Measurements from ENCODE around the gene XYLT1.

Gene XYLT1

DNA sequence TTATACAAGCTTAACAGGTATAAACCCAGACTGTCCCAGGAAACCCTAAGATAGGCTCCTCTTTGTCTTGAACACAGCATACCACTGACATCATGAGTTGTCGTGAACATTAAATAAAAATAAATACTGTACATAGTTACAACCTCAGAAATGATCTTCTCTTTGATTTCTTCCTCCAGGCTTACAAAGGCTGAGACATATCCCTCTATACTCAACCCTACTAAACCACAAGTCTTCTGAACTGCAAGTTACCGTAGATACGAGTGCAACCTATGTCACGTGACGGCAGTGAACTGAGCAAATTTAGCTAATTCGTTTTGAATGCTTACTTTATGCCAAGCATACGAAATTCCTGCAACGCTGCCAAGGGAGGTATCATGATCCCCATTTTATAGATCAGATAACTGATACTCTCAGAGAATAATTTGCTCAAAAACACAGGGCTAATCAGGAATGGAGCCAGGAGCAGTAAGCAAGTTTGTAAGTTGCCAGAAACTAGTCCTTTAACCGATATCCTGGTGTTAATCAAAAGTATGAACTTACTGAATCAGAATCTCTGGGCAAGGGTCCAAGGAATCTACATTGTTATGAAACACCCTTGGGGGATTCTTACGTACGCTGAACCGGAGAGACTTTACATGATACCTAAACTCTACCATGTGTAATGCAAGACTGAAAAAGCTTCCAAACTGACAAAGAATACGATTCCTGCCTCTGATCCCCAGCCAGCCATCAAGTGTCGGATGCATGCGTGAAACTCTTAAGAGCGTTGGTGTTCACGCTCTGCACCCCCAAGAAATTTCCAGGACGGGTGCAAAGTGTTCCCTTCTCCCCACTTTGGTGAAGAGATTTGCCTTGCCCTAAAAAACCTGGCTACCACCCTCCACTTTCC lies 106.2 kb downstream of the XYLT1 start (continued):
- no peak for TF ChIP-seq ZNF664 (tag by site-specific recombination; IDR thresholded peaks at IDR 0.05)
- no peak for TF ChIP-seq SETDB1 (IDR thresholded peaks at IDR 0.05; ENCODE audit: insufficient read length, low read length)

DNA sequence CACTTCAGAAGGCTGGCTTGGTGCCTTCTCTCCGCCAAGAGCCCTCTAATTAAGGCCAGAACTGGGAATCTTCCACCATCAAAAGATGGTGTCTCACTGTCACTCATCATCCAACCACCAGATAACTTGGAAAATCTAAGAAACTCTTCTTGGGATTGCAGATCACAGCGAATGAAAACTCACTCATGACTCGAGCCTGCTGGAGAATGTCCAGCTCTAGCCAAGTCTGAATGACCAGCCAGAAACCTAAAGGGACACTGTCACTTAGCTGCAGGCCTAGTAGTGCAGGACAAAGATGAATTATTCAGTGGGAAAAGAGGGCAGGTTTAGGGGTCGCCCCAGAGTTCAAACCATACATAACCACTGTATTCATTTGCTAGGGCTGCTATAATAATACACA lies 107.8 kb downstream of the XYLT1 start:
- H3K4me1 ChIP-seq (ENCODE audit: control insufficient read depth, insufficient read depth, low read length) = no peaks in the 10 kb centered on the region
- H3K27ac ChIP-seq (ENCODE audit: extremely low read depth, low read depth, low read length) = no peak overlapping the region
- H3K9me3 ChIP-seq (ENCODE audit: control insufficient read depth, insufficient read depth, low read depth, low read length) = no peaks in the 10 kb centered on the region
- no peak overlapping the region for H3K4me3 ChIP-seq (ENCODE audit: low read depth, low read length)
- TF ChIP-seq ZNF335 (tag by site-specific recombination; conservative IDR thresholded peaks at IDR 0.05) (no peak), ZNF214 (tag by site-specific recombination; IDR thresholded peaks at IDR 0.05; ENCODE audit: borderline replicate concordance) (no peak)
- no peaks in the 10 kb centered on the region for H3K36me3 ChIP-seq (ENCODE audit: control insufficient read depth in 2 of 2, insufficient read depth in 1 of 2, low read length in 2 of 2)
- CTCF ChIA-PET = no interaction called here
- POLR2A ChIA-PET = no interaction called here

DNA sequence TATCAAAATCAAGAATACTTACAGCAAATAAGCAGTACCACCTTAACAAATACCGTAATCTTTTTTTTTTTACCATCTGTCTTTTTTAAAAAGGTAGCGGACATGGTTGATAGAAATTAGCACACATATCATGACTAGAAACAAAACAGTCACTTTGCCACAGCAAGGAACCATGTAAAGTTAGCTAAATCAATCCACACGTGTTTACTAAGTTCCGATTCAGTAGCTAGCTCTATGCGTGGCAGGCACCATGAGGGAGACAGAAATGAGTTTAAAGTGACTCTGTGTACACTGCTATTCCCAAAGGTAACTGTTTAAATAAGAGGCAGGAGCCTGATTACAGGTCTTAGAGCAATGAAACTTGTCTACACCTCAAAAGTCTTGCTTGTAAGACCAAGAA lies 108.6 kb downstream of the XYLT1 start:
- H3K4me3 ChIP-seq (ENCODE audit: low read depth, low read length) = no peak overlapping the region
- ChIA-PET CTCF (no interaction called here), POLR2A (no interaction called here)
- no peak overlapping the region for H3K27ac ChIP-seq (ENCODE audit: extremely low read depth, low read depth, low read length)
- H3K4me1 ChIP-seq (ENCODE audit: control insufficient read depth, insufficient read depth, low read length) = no peaks in the 10 kb centered on the region
- H3K36me3 ChIP-seq (ENCODE audit: control insufficient read depth in 2 of 2, insufficient read depth in 1 of 2, low read length in 2 of 2) = no peaks in the 10 kb centered on the region
- TF ChIP-seq ZNF311 (tag by site-specific recombination; IDR thresholded peaks at IDR 0.05; ENCODE audit: borderline replicate concordance) = no peak
- no peaks in the 10 kb centered on the region for H3K9me3 ChIP-seq (ENCODE audit: control insufficient read depth, insufficient read depth, low read depth, low read length)

DNA sequence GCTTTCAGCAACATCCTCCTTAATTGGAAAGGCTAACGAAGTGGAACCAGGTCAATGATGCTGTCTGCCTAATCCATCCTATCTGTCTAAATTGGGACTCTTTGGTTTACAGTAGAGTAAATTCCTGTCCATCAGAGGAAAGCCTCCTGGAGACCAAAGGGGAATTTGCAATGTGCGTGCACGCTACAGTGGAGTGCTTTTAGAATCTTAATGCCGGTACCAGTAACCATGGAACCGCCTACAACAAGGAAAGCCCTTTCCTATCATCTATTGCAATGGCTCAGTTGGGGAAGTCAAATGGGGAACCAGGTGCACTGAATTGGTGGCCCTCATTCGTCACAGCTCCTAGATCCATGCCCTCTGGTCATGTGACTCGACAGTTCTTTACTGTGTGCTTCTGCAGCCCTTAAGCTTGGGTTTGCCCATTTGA lies 110.1 kb downstream of the XYLT1 start:
- H3K9me3 ChIP-seq (ENCODE audit: control insufficient read depth, insufficient read depth, low read depth, low read length) = no peaks in the 10 kb centered on the region
- H3K4me1 ChIP-seq (ENCODE audit: control insufficient read depth, insufficient read depth, low read length) = no peaks in the 10 kb centered on the region
- no peak overlapping the region for H3K27ac ChIP-seq (ENCODE audit: extremely low read depth, low read depth, low read length)
- H3K36me3 ChIP-seq (ENCODE audit: control insufficient read depth in 2 of 2, insufficient read depth in 1 of 2, low read length in 2 of 2) = no peaks in the 10 kb centered on the region
- no peak overlapping the region for H3K4me3 ChIP-seq (ENCODE audit: low read depth, low read length)
- TF ChIP-seq ZNF530 (tag by site-specific recombination; IDR thresholded peaks at IDR 0.05; ENCODE audit: low read depth) (no peak), ZNF621 (tag by site-specific recombination; IDR thresholded peaks at IDR 0.05) (no peak), TCF7L2 (IDR thresholded peaks at IDR 0.05; ENCODE audit: borderline replicate concordance, low read depth, low read length) (no peak), ZNF311 (tag by site-specific recombination; IDR thresholded peaks at IDR 0.05; ENCODE audit: borderline replicate concordance) (no peak), BCL11B (tag by site-specific recombination; IDR thresholded peaks at IDR 0.05; ENCODE audit: low read depth) (no peak), ZBTB17 (tag by site-specific recombination; IDR thresholded peaks at IDR 0.05) (no peak), ZNF664 (tag by site-specific recombination; IDR thresholded peaks at IDR 0.05) (no peak), ZNF776 (tag by site-specific recombination; IDR thresholded peaks at IDR 0.05; ENCODE audit: borderline replicate concordance) (no peak), FEZF1 (tag by site-specific recombination; IDR thresholded peaks at IDR 0.05) (no peak), GLIS1 (tag by site-specific recombination; IDR thresholded peaks at IDR 0.05) (no peak), REPIN1 (tag by site-specific recombination; IDR thresholded peaks at IDR 0.05; ENCODE audit: low read depth) (no peak)
- TF ChIP-seq, protein P1, sequence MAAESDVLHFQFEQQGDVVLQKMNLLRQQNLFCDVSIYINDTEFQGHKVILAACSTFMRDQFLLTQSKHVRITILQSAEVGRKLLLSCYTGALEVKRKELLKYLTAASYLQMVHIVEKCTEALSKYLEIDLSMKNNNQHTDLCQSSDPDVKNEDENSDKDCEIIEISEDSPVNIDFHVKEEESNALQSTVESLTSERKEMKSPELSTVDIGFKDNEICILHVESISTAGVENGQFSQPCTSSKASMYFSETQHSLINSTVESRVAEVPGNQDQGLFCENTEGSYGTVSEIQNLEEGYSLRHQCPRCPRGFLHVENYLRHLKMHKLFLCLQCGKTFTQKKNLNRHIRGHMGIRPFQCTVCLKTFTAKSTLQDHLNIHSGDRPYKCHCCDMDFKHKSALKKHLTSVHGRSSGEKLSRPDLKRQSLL (tag by site-specific recombination; IDR thresholded peaks at IDR 0.05) = no peak
- TF ChIP-seq, protein P2, sequence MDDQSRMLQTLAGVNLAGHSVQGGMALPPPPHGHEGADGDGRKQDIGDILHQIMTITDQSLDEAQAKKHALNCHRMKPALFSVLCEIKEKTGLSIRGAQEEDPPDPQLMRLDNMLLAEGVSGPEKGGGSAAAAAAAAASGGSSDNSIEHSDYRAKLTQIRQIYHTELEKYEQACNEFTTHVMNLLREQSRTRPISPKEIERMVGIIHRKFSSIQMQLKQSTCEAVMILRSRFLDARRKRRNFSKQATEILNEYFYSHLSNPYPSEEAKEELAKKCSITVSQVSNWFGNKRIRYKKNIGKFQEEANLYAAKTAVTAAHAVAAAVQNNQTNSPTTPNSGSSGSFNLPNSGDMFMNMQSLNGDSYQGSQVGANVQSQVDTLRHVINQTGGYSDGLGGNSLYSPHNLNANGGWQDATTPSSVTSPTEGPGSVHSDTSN (CRISPR knock-in tag; IDR thresholded peaks at IDR 0.05) = no peak
- TF ChIP-seq, protein P3, sequence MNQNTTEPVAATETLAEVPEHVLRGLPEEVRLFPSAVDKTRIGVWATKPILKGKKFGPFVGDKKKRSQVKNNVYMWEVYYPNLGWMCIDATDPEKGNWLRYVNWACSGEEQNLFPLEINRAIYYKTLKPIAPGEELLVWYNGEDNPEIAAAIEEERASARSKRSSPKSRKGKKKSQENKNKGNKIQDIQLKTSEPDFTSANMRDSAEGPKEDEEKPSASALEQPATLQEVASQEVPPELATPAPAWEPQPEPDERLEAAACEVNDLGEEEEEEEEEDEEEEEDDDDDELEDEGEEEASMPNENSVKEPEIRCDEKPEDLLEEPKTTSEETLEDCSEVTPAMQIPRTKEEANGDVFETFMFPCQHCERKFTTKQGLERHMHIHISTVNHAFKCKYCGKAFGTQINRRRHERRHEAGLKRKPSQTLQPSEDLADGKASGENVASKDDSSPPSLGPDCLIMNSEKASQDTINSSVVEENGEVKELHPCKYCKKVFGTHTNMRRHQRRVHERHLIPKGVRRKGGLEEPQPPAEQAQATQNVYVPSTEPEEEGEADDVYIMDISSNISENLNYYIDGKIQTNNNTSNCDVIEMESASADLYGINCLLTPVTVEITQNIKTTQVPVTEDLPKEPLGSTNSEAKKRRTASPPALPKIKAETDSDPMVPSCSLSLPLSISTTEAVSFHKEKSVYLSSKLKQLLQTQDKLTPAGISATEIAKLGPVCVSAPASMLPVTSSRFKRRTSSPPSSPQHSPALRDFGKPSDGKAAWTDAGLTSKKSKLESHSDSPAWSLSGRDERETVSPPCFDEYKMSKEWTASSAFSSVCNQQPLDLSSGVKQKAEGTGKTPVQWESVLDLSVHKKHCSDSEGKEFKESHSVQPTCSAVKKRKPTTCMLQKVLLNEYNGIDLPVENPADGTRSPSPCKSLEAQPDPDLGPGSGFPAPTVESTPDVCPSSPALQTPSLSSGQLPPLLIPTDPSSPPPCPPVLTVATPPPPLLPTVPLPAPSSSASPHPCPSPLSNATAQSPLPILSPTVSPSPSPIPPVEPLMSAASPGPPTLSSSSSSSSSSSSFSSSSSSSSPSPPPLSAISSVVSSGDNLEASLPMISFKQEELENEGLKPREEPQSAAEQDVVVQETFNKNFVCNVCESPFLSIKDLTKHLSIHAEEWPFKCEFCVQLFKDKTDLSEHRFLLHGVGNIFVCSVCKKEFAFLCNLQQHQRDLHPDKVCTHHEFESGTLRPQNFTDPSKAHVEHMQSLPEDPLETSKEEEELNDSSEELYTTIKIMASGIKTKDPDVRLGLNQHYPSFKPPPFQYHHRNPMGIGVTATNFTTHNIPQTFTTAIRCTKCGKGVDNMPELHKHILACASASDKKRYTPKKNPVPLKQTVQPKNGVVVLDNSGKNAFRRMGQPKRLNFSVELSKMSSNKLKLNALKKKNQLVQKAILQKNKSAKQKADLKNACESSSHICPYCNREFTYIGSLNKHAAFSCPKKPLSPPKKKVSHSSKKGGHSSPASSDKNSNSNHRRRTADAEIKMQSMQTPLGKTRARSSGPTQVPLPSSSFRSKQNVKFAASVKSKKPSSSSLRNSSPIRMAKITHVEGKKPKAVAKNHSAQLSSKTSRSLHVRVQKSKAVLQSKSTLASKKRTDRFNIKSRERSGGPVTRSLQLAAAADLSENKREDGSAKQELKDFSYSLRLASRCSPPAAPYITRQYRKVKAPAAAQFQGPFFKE (tag by site-specific recombination; IDR thresholded peaks at IDR 0.05; ENCODE audit: borderline replicate concordance) = no peak
- POLR2A ChIA-PET = no interaction called here
- CTCF ChIA-PET = interaction anchor here (0.6 kb wide), 1 partner anchor 221 kb away, joined by 3 read pairs; no protein-coding TSS in a partner anchor

Data from HEK293 (cell line).